ENCODE results near the gene TSPAN11. TPM values are rescaled to one million over a fixed set of nuclear protein-coding genes. Genes with fewer than 3 reads are reported as not detected.

Gene TSPAN11
- total and polyA plus RNA-seq, 2 of the 8 experiments (the other 6 are each of a cell fraction or from before 2014, with no cell fraction given) = 3.9 to 8.2 TPM

DNA sequence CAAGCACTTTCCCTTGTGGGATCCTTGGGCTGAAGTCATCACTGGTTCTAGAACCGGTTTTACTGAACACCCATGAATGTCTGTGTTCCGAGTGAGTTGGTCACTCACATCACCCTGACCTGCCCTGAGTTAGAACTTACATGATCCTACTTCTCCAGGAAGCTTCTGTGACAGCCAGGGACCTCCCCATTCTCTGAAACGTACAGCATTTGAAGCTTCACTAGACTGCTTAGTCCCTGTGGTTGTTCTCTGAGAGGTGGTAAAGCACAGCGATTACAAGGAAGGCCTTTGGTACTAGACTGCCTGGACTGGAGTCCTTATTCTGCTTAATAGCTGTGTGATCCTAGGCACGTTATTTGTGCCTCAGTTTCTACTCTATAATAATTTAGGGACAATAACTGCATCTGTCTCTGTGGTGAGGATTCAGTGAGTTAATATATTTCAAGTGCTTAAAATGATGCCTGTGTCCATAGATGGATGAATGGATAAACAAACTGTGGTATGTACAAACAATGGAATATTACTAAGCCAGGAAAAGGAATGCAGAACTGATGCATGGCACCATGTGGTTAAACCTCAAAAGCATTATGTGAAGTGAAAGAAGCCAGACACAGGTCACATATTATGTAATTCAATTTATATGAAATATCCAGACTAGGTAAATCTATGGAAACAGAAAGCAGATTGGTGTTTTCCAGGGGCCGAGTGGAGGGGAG, 92.4 kb downstream of the TSPAN11 start:
- TF ChIP-seq MAFK (IDR thresholded peaks at IDR 0.05; ENCODE audit: low read depth, low read length) = no peak
- no peak for TF ChIP-seq BRCA1 (IDR thresholded peaks at IDR 0.05; ENCODE audit: low read depth, low read length)
- TF ChIP-seq, protein P1, sequence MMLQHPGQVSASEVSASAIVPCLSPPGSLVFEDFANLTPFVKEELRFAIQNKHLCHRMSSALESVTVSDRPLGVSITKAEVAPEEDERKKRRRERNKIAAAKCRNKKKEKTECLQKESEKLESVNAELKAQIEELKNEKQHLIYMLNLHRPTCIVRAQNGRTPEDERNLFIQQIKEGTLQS (IDR thresholded peaks at IDR 0.05; ENCODE audit: insufficient read depth, low read depth, low read length) = no peak
- TF ChIP-seq ZNF274 (IDR thresholded peaks at IDR 0.05; ENCODE audit: borderline replicate concordance, extremely low read depth, low read length) = no peak
- TF ChIP-seq RAD21 (IDR thresholded peaks at IDR 0.05 in 1 of 2, conservative IDR thresholded peaks at IDR 0.05 in 1 of 2; ENCODE audit: low read depth in 2 of 2, low read length in 2 of 2) = no peak
- no peak overlapping the region for H2BK12ac ChIP-seq (ENCODE audit: low read depth, low read length)
- POLR2A ChIA-PET (ENCODE audit: partially characterized antibody) = no interaction called here
- no peaks in the 10 kb centered on the region for H3K79me1 ChIP-seq (ENCODE audit: low read depth, low read length)
- no peaks in the 10 kb centered on the region for H3K4me1 ChIP-seq (replicated peaks in 1 of 4; ENCODE audit: control insufficient read depth in 3 of 4, insufficient read depth in 4 of 4, low read length in 3 of 4)
- H4K8ac ChIP-seq (ENCODE audit: extremely low read depth, insufficient read depth, low read length) = no peak overlapping the region
- H4K91ac ChIP-seq (replicated peaks; ENCODE audit: insufficient read length, low read length) = no peak overlapping the region
- no peak overlapping the region for H3K23ac ChIP-seq (ENCODE audit: insufficient read length)
- no peak overlapping the region for H3K9ac ChIP-seq (replicated peaks in 1 of 4; ENCODE audit: extremely low read depth in 1 of 4, low read depth in 3 of 4, low read length in 3 of 4)
- H4K20me1 ChIP-seq (replicated peaks in 1 of 2; ENCODE audit: control insufficient read depth in 1 of 2, insufficient read depth in 2 of 2, low read length in 2 of 2) = peaks cover 0 to 2% of the 10 kb centered on the region in 2 experiments
- no peaks in the 10 kb centered on the region for H3K79me2 ChIP-seq (ENCODE audit: control insufficient read depth in 1 of 2, insufficient read depth in 2 of 2, low read length in 2 of 2)
- no peaks in the 10 kb centered on the region; a peak in 1 of 8 replicates for H3K36me3 ChIP-seq (ENCODE audit: control insufficient read depth in 2 of 4, insufficient read depth in 4 of 4, low read length in 3 of 4)
- H2BK20ac ChIP-seq (ENCODE audit: low read length) = no peak overlapping the region
- no peak overlapping the region for H3K27ac ChIP-seq (ENCODE audit: low read depth, low read length)
- H2BK15ac ChIP-seq (ENCODE audit: low read length) = no peak overlapping the region
- DNase-seq (ENCODE audit: low read depth in 1 of 2, low spot score in 2 of 2) = no peak
- H3K56ac ChIP-seq (replicated peaks; ENCODE audit: insufficient read length, low read depth, low read length) = no peak overlapping the region
- H3K18ac ChIP-seq (ENCODE audit: extremely low read depth, low read length) = no peak overlapping the region
- H2AFZ ChIP-seq (ENCODE audit: low read length) = no peak overlapping the region
- no peak overlapping the region for H3K4ac ChIP-seq (replicated peaks; ENCODE audit: insufficient read length, low read depth, low read length)
- no peak overlapping the region for H4K5ac ChIP-seq (ENCODE audit: insufficient read length, low read depth, low read length)
- H3K23me2 ChIP-seq (ENCODE audit: low read depth, low read length) = peaks cover 3% of the 10 kb centered on the region; the same call in 1 of the 2 replicates
- H3K14ac ChIP-seq (ENCODE audit: insufficient read length) = no peak overlapping the region
- H2BK5ac ChIP-seq (ENCODE audit: low read depth, low read length) = no peak overlapping the region
- no peaks in the 10 kb centered on the region for H3K27me3 ChIP-seq (replicated peaks in 1 of 4; ENCODE audit: control insufficient read depth in 3 of 4, extremely low read depth in 1 of 4, insufficient read depth in 3 of 4, low read length in 3 of 4)
- H2AK5ac ChIP-seq (ENCODE audit: low read depth, low read length) = no peak overlapping the region
- CTCF ChIA-PET (ENCODE audit: partially characterized antibody) = interaction anchor here (1.5 kb wide), 1 partner anchor 9 kb away, joined by 3 read pairs; no protein-coding TSS in a partner anchor
- H3K9me3 ChIP-seq (ENCODE audit: insufficient read depth in 2 of 2, low read depth in 1 of 2, low read length in 1 of 2) = no peaks in the 10 kb centered on the region
- WGBS, 2 experiments (ENCODE audit: extremely low coverage in 1 of 2, insufficient coverage in 1 of 2, insufficient read length in 1 of 2, insufficient replicate concordance in 2 of 2, low coverage in 1 of 2, low lambda C conversion rate in 2 of 2, missing lambda C conversion rate in 1 of 2) = 90% methylated on average over 6 of the region's 6 CpGs; no CpG with 5 or more reads in 1 of the 2 experiments
- FAIRE-seq = no peak
- no peak overlapping the region for H2BK120ac ChIP-seq (replicated peaks; ENCODE audit: low read depth, low read length)
- H3K4me2 ChIP-seq (ENCODE audit: insufficient read depth in 1 of 2, low read depth in 2 of 2, low read length in 2 of 2) = no peak overlapping the region
- no peak overlapping the region for H3K4me3 ChIP-seq (ENCODE audit: extremely low read depth in 1 of 4, insufficient read depth in 2 of 4, low read depth in 3 of 4, low read length in 4 of 4)

All from H1 (cell line).